Progenitor cell of endocrine pancreas (in vitro differentiated cells): ENCODE data around the gene EFEMP1. TPM values are rescaled to one million over a fixed set of nuclear protein-coding genes. Genes with fewer than 3 reads are reported as not detected.

ENCODE experiments used
- DNase-seq: peaks from one replicate; pipeline ENCODE4 v3.0.0; 2021; ENCODE audit warnings: low spot score; ENCODE audit not compliant: unreplicated experiment
- H3K27ac Mint-ChIP-seq: 2 replicates; pipeline ENCODE4 v1.8.0; 2021; ENCODE audit warnings: mild to moderate bottlenecking, moderate library complexity, mixed read lengths
- H3K27me3 Mint-ChIP-seq: 2 replicates; pipeline ENCODE4 v1.8.0; 2021; ENCODE audit warnings: mixed read lengths
- H3K36me3 Mint-ChIP-seq: 2 replicates; pipeline ENCODE4 v1.8.0; 2022; ENCODE audit warnings: mixed read lengths; ENCODE audit not compliant: insufficient read depth
- H3K4me1 Mint-ChIP-seq: 2 replicates; pipeline ENCODE4 v1.8.0; 2021; ENCODE audit warnings: low read depth, mixed read lengths
- H3K4me3 Mint-ChIP-seq: 2 replicates; pipeline ENCODE4 v1.8.0; 2021; ENCODE audit warnings: low read depth, mild to moderate bottlenecking, moderate library complexity, mixed read lengths
- H3K9me3 Mint-ChIP-seq: 2 replicates; pipeline ENCODE4 v1.8.0; 2021; ENCODE audit warnings: low read depth, mixed read lengths
- total RNA-seq: library from RNA; stranded (reverse); gene quantifications from 2 replicates; pipeline ENCODE4 v1.2.1, GENCODE V29; 2021
- TF ChIP-seq, protein P1 (sequence below): fragments of 200-600 bp; sonication (generic); IDR thresholded peaks from one replicate; pipeline ENCODE4 v1.5.0; 2021; ENCODE audit warnings: antibody characterized with exemption, mild to moderate bottlenecking; ENCODE audit not compliant: unreplicated experiment

Gene EFEMP1
- total RNA-seq, 1 donor from 2014 or later = 37.6 TPM

- Mint-ChIP-seq H3K27ac (no peak overlapping the region), H3K36me3 (peaks cover 1% of the 10 kb centered on the region), H3K9me3 (no peaks in the 10 kb centered on the region), H3K4me1 (peaks cover 11% of the 10 kb centered on the region), H3K27me3 (peaks cover 11% of the 10 kb centered on the region), H3K4me3 (no peak overlapping the region)
- DNase-seq = no peak
- TF ChIP-seq, protein P1, sequence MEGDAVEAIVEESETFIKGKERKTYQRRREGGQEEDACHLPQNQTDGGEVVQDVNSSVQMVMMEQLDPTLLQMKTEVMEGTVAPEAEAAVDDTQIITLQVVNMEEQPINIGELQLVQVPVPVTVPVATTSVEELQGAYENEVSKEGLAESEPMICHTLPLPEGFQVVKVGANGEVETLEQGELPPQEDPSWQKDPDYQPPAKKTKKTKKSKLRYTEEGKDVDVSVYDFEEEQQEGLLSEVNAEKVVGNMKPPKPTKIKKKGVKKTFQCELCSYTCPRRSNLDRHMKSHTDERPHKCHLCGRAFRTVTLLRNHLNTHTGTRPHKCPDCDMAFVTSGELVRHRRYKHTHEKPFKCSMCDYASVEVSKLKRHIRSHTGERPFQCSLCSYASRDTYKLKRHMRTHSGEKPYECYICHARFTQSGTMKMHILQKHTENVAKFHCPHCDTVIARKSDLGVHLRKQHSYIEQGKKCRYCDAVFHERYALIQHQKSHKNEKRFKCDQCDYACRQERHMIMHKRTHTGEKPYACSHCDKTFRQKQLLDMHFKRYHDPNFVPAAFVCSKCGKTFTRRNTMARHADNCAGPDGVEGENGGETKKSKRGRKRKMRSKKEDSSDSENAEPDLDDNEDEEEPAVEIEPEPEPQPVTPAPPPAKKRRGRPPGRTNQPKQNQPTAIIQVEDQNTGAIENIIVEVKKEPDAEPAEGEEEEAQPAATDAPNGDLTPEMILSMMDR = no peak
Measured at GRCh38 chr2:55918856-55919255, 4.7 kb downstream of the EFEMP1 start.

DNA sequence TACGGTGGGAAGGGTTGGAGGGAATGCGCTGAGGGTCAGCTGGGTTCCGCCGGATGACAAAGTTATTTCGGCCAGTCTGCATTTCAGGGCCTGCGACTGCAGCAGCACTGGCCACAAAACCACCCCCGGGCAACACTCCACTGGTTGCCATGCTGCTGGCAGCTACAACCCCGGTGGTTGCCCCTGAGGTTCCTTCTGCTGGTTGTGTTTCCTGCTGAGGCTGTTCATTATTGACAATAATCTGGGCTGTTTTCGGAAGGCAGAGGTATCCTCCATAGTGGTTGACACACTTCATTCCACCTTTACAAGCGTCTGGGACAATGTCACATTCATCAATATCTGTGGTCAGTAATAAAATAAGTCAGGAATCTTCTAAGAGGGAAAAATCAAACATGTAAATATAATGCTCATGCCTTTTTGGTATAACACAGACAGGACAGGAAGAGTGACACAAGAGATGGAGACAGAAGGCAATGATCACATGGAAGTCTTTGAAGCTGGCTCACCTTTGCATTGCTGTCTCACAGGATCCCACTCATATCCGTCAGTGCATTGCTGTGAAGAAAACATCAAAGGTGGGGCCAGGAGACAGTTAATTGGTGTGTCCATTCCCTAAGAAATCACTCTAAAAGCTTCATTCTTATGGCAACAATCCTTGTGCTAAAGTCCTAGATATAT lies 5.7 kb downstream of the EFEMP1 start:
- TF ChIP-seq, protein P1 = no peak
- H3K9me3 Mint-ChIP-seq = no peaks in the 10 kb centered on the region
- H3K27me3 Mint-ChIP-seq = peaks cover 9% of the 10 kb centered on the region
- H3K27ac Mint-ChIP-seq = no peak overlapping the region
- no peak for DNase-seq
- H3K4me3 Mint-ChIP-seq = no peak overlapping the region
- H3K36me3 Mint-ChIP-seq = peaks cover 1% of the 10 kb centered on the region
- H3K4me1 Mint-ChIP-seq = peaks cover 8% of the 10 kb centered on the region

GRCh38 chr2:55917117-55917516 lies 6.5 kb downstream of the EFEMP1 start:
- TF ChIP-seq, protein P1 = no peak
- no peak overlapping the region for H3K4me3 Mint-ChIP-seq

GRCh38 chr2:55916473-55917049 lies 7.0 kb downstream of the EFEMP1 start:
- DNase-seq = no peak
- no peaks in the 10 kb centered on the region for H3K9me3 Mint-ChIP-seq
- H3K4me3 Mint-ChIP-seq = no peak overlapping the region
- no peaks in the 10 kb centered on the region for H3K4me1 Mint-ChIP-seq
- no peak overlapping the region for H3K27ac Mint-ChIP-seq
- no peaks in the 10 kb centered on the region for H3K27me3 Mint-ChIP-seq
- H3K36me3 Mint-ChIP-seq = peaks cover 1% of the 10 kb centered on the region
- TF ChIP-seq, protein P1 = no peak

More at GRCh38 chr2:55917117-55917516, 6.5 kb downstream of the EFEMP1 start:
- Mint-ChIP-seq H3K27ac (no peak overlapping the region), H3K27me3 (peaks cover 4% of the 10 kb centered on the region), H3K4me1 (peaks cover 3% of the 10 kb centered on the region), H3K36me3 (peaks cover 1% of the 10 kb centered on the region), H3K9me3 (no peaks in the 10 kb centered on the region)
- no peak for DNase-seq

GRCh38 chr2:55914786-55915185 lies 8.8 kb downstream of the EFEMP1 start:
- peaks cover 2% of the 10 kb centered on the region for H3K36me3 Mint-ChIP-seq
- no peaks in the 10 kb centered on the region for H3K4me1 Mint-ChIP-seq
- no peak overlapping the region for H3K4me3 Mint-ChIP-seq
- TF ChIP-seq, protein P1 = no peak
- H3K9me3 Mint-ChIP-seq = no peaks in the 10 kb centered on the region
- H3K27ac Mint-ChIP-seq = no peak overlapping the region
- DNase-seq = no peak
- no peaks in the 10 kb centered on the region for H3K27me3 Mint-ChIP-seq
